ENCODE measurements around the gene NOL12.

The NOL12 gene

DNA sequence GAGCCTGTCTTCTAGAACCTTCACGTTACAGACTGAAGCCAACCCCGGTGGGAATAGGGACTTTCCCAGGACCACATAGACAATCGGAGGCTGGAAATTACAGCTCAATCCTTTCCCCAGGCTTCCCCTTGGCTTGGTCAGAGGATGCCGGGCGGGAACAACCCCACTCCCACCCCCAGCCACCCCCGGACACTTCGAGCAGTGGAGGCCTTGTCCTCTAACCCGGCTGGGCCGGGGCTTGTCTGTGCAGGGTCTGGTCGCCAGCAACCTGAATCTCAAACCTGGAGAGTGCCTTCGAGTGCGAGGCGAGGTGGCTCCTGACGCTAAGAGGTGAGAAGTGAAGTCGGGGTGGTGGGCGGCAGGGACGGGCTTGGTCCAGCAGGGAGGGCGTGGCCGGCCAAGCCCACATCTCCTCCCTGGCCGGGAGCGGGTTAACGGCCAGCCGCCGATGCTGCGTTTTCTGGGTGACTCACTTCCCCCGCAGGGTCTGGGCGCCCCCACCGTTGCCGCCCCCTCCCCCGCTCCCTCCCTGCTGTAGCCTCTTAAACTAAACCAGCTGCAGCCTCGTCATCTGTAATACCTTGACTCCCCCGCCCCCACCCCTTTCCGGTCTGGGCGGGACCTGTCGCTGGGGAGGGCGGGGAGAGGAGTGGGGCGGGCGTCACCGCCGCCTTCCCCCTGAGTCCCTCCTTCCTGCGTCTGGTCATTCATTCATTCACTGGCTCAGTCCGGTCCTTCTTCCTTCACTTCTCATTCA is 9.2 kb upstream of the NOL12 start (continued):
- peak; percentile 52; the same call in 1 of the 2 replicates for TF ChIP-seq IKZF3 (tag by site-specific recombination; IDR thresholded peaks at IDR 0.05)
- TF ChIP-seq, protein P1, sequence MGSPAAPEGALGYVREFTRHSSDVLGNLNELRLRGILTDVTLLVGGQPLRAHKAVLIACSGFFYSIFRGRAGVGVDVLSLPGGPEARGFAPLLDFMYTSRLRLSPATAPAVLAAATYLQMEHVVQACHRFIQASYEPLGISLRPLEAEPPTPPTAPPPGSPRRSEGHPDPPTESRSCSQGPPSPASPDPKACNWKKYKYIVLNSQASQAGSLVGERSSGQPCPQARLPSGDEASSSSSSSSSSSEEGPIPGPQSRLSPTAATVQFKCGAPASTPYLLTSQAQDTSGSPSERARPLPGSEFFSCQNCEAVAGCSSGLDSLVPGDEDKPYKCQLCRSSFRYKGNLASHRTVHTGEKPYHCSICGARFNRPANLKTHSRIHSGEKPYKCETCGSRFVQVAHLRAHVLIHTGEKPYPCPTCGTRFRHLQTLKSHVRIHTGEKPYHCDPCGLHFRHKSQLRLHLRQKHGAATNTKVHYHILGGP (tag by site-specific recombination; IDR thresholded peaks at IDR 0.05), result peak; percentile 60; the same call in 1 of the 2 replicates
- TF ChIP-seq, protein P2, sequence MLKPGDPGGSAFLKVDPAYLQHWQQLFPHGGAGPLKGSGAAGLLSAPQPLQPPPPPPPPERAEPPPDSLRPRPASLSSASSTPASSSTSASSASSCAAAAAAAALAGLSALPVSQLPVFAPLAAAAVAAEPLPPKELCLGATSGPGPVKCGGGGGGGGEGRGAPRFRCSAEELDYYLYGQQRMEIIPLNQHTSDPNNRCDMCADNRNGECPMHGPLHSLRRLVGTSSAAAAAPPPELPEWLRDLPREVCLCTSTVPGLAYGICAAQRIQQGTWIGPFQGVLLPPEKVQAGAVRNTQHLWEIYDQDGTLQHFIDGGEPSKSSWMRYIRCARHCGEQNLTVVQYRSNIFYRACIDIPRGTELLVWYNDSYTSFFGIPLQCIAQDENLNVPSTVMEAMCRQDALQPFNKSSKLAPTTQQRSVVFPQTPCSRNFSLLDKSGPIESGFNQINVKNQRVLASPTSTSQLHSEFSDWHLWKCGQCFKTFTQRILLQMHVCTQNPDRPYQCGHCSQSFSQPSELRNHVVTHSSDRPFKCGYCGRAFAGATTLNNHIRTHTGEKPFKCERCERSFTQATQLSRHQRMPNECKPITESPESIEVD (tag by site-specific recombination; IDR thresholded peaks at IDR 0.05), result no peak
- TF ChIP-seq ZNF544 (tag by site-specific recombination; IDR thresholded peaks at IDR 0.05), result no peak
- peak; percentile 21; the same call in 1 of the 2 replicates for TF ChIP-seq ZNF391 (tag by site-specific recombination; IDR thresholded peaks at IDR 0.05; ENCODE audit: borderline replicate concordance, low read depth)
- TF ChIP-seq ZNF19 (tag by site-specific recombination; IDR thresholded peaks at IDR 0.05; ENCODE audit: low read depth), result no peak
- TF ChIP-seq ZNF37A (tag by site-specific recombination; IDR thresholded peaks at IDR 0.05), result no peak
- no peak for TF ChIP-seq ZNF521 (tag by site-specific recombination; IDR thresholded peaks at IDR 0.05)
- no peak for TF ChIP-seq ZNF146 (tag by site-specific recombination; IDR thresholded peaks at IDR 0.05)
- TF ChIP-seq YY2 (tag by site-specific recombination; IDR thresholded peaks at IDR 0.05), result no peak
- TF ChIP-seq, protein P3, sequence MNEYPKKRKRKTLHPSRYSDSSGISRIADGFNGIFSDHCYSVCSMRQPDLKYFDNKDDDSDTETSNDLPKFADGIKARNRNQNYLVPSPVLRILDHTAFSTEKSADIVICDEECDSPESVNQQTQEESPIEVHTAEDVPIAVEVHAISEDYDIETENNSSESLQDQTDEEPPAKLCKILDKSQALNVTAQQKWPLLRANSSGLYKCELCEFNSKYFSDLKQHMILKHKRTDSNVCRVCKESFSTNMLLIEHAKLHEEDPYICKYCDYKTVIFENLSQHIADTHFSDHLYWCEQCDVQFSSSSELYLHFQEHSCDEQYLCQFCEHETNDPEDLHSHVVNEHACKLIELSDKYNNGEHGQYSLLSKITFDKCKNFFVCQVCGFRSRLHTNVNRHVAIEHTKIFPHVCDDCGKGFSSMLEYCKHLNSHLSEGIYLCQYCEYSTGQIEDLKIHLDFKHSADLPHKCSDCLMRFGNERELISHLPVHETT (tag by site-specific recombination; IDR thresholded peaks at IDR 0.05), result peak; percentile 66
- no peak for TF ChIP-seq ZNF585B (tag by site-specific recombination; IDR thresholded peaks at IDR 0.05)
- no peak for TF ChIP-seq ZNF530 (tag by site-specific recombination; IDR thresholded peaks at IDR 0.05; ENCODE audit: low read depth)
- no peak for TF ChIP-seq ZNF654 (tag by site-specific recombination; IDR thresholded peaks at IDR 0.05; ENCODE audit: low read depth)
- TF ChIP-seq SETDB1 (IDR thresholded peaks at IDR 0.05; ENCODE audit: insufficient read length, low read length), result no peak
- no peak for TF ChIP-seq TCF7L2 (IDR thresholded peaks at IDR 0.05; ENCODE audit: borderline replicate concordance, low read depth, low read length)
- no peak for TF ChIP-seq OVOL3 (tag by site-specific recombination; IDR thresholded peaks at IDR 0.05)
- TF ChIP-seq ZSCAN30 (tag by site-specific recombination; IDR thresholded peaks at IDR 0.05), result no peak
- TF ChIP-seq, protein P4, sequence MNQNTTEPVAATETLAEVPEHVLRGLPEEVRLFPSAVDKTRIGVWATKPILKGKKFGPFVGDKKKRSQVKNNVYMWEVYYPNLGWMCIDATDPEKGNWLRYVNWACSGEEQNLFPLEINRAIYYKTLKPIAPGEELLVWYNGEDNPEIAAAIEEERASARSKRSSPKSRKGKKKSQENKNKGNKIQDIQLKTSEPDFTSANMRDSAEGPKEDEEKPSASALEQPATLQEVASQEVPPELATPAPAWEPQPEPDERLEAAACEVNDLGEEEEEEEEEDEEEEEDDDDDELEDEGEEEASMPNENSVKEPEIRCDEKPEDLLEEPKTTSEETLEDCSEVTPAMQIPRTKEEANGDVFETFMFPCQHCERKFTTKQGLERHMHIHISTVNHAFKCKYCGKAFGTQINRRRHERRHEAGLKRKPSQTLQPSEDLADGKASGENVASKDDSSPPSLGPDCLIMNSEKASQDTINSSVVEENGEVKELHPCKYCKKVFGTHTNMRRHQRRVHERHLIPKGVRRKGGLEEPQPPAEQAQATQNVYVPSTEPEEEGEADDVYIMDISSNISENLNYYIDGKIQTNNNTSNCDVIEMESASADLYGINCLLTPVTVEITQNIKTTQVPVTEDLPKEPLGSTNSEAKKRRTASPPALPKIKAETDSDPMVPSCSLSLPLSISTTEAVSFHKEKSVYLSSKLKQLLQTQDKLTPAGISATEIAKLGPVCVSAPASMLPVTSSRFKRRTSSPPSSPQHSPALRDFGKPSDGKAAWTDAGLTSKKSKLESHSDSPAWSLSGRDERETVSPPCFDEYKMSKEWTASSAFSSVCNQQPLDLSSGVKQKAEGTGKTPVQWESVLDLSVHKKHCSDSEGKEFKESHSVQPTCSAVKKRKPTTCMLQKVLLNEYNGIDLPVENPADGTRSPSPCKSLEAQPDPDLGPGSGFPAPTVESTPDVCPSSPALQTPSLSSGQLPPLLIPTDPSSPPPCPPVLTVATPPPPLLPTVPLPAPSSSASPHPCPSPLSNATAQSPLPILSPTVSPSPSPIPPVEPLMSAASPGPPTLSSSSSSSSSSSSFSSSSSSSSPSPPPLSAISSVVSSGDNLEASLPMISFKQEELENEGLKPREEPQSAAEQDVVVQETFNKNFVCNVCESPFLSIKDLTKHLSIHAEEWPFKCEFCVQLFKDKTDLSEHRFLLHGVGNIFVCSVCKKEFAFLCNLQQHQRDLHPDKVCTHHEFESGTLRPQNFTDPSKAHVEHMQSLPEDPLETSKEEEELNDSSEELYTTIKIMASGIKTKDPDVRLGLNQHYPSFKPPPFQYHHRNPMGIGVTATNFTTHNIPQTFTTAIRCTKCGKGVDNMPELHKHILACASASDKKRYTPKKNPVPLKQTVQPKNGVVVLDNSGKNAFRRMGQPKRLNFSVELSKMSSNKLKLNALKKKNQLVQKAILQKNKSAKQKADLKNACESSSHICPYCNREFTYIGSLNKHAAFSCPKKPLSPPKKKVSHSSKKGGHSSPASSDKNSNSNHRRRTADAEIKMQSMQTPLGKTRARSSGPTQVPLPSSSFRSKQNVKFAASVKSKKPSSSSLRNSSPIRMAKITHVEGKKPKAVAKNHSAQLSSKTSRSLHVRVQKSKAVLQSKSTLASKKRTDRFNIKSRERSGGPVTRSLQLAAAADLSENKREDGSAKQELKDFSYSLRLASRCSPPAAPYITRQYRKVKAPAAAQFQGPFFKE (tag by site-specific recombination; IDR thresholded peaks at IDR 0.05; ENCODE audit: borderline replicate concordance), result no peak
- TF ChIP-seq, protein P5, sequence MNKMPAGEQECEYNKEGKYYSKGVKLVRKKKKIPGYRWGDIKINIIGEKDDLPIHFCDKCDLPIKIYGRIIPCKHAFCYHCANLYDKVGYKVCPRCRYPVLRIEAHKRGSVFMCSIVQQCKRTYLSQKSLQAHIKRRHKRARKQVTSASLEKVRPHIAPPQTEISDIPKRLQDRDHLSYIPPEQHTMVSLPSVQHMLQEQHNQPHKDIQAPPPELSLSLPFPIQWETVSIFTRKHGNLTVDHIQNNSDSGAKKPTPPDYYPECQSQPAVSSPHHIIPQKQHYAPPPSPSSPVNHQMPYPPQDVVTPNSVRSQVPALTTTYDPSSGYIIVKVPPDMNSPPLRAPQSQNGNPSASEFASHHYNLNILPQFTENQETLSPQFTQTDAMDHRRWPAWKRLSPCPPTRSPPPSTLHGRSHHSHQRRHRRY (tag by site-specific recombination; IDR thresholded peaks at IDR 0.05), result no peak
- 0 out of 2 replicates have a peak, but pooled peaks have one; percentile 16 for TF ChIP-seq ZBTB48 (tag by site-specific recombination; IDR thresholded peaks at IDR 0.05)
- no peak for TF ChIP-seq ZNF274 (IDR thresholded peaks at IDR 0.05; ENCODE audit: low read length)
- no peak for TF ChIP-seq ZNF274 (tag by site-specific recombination; IDR thresholded peaks at IDR 0.05; ENCODE audit: borderline replicate concordance)
- TF ChIP-seq ZBTB21 (tag by site-specific recombination; IDR thresholded peaks at IDR 0.05), result peak; percentile 33
- no peak for TF ChIP-seq ZNF610 (tag by site-specific recombination; IDR thresholded peaks at IDR 0.05; ENCODE audit: borderline replicate concordance)
- peak; percentile 17 for TF ChIP-seq ZNF335 (tag by site-specific recombination; conservative IDR thresholded peaks at IDR 0.05)
- no peak for TF ChIP-seq ZNF121 (tag by site-specific recombination; IDR thresholded peaks at IDR 0.05)
- TF ChIP-seq ZNF174 (tag by site-specific recombination; IDR thresholded peaks at IDR 0.05), result no peak
- TF ChIP-seq KLF1 (tag by site-specific recombination; IDR thresholded peaks at IDR 0.05), result peak; percentile 99
